Smooth muscle cell (in vitro differentiated cells): ENCODE results near the gene NUP188. TPM values are rescaled to one million over a fixed set of nuclear protein-coding genes. Genes with fewer than 3 reads are reported as not detected.

Experiments
- DNase-seq: peaks from one replicate; lab custom pipeline; 2025; ENCODE audit not compliant: unreplicated experiment; lab: John Stamatoyannopoulos, UW
- H2AFZ ChIP-seq: fragments of 200-600 bp; sonication (generic); 2 replicates; pipeline ENCODE4 v1.6.0; 2016; ENCODE audit warnings: antibody characterized with exemption, low read depth, mild to moderate bottlenecking
- H3F3A ChIP-seq: fragments of 200-600 bp; sonication (generic); 2 replicates; pipeline ENCODE4 v1.6.0; 2017; ENCODE audit warnings: antibody characterized with exemption, low read depth
- H3K27ac ChIP-seq: fragments of 200-600 bp; sonication (generic); 2 replicates; pipeline ENCODE4 v1.5.1; 2016; ENCODE audit warnings: low read depth, mild to moderate bottlenecking
- H3K27me3 ChIP-seq: fragments of 200-600 bp; sonication (generic); 2 replicates; pipeline ENCODE4 v1.6.1; 2016; ENCODE audit warnings: low read depth, mild to moderate bottlenecking
- H3K36me3 ChIP-seq: fragments of 200-600 bp; sonication (generic); 2 replicates; pipeline ENCODE4 v1.5.1; 2016; ENCODE audit warnings: low read depth
- H3K4me1 ChIP-seq: fragments of 200-600 bp; sonication (generic); 2 replicates; pipeline ENCODE4 v1.5.1; 2016; ENCODE audit warnings: low read depth
- H3K4me2 ChIP-seq: fragments of 200-600 bp; sonication (generic); 2 replicates; pipeline ENCODE4 v1.6.0; 2016; ENCODE audit warnings: mild to moderate bottlenecking
- H3K4me3 ChIP-seq: fragments of 200-600 bp; sonication (generic); 2 replicates; pipeline ENCODE4 v1.5.1; 2016; ENCODE audit warnings: mild to moderate bottlenecking
- H3K79me2 ChIP-seq: fragments of 200-600 bp; sonication (generic); 2 replicates; pipeline ENCODE4 v1.6.0; 2016; ENCODE audit warnings: low read depth, mild to moderate bottlenecking
- H3K9ac ChIP-seq: fragments of 200-600 bp; sonication (generic); 2 replicates; pipeline ENCODE4 v1.6.0; 2016; ENCODE audit warnings: low read depth
- H3K9me3 ChIP-seq: fragments of 200-600 bp; sonication (generic); replicated peaks from 2 replicates; pipeline ENCODE4 v1.5.1; 2016; ENCODE audit warnings: low read depth
- H4K20me1 ChIP-seq: fragments of 200-600 bp; sonication (generic); 2 replicates; pipeline ENCODE4 v1.6.0; 2016; ENCODE audit warnings: low read depth
- WGBS: methylation state at CpG from one replicate; pipeline ENCODE4 v1.1.7; 2016; ENCODE audit warnings: low lambda C conversion rate; 5-methylcytosine and 5-hydroxymethylcytosine counted together
- polyA plus RNA-seq: library from polyadenylated mRNA; unstranded; fragments of >200 nt; fragmentation: Nextera tagmentation; extraction: Ambion mirVana; gene quantifications from 2 replicates; pipeline ENCODE4 v1.2.1, GENCODE V29; 2016
- total RNA-seq: library from RNA; depleted of rRNA; stranded (reverse); fragments of >200 nt; gene quantifications from 2 replicates; pipeline ENCODE4 v1.2.3, GENCODE V29; 2014
- TF ChIP-seq, protein P1 (sequence below): fragments of 200-600 bp; sonication (generic); IDR thresholded peaks from 2 replicates; pipeline ENCODE4 v1.5.1; 2017; ENCODE audit warnings: borderline replicate concordance, mild to moderate bottlenecking, antibody characterized with exemption; ENCODE audit not compliant: insufficient read depth, poor library complexity, severe bottlenecking

The NUP188 gene
- total and polyA plus RNA-seq, 2 experiments from 2014 or later: 31.9 to 45.8 TPM

DNA sequence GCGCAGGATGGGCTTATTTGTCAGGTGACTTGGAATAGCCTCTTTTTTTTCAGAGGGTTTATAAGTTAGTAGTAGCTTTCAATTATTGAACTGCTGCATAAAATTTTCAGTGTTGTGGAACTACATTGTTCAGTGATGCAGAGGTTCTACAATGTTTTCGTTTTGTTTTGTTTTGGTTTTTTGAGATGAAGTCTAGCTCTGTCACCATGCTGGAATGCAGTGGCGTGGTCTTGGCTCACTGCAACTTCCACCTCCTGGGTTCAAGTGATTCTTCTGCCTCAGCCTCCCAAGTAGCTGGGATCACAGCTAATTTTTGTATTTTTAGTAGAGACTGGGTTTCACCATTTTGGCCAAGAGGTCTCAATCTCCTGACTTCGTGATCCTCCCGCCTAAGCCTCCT lies 22.0 kb downstream of the NUP188 start:
- Histone ChIP-seq H3K27me3 (no peaks in the 10 kb centered on the region), H3K27ac (no peak overlapping the region), H3K36me3 (peaks cover 16% of the 10 kb centered on the region), H3K79me2 (no peaks in the 10 kb centered on the region), H3K4me2 (no peak overlapping the region), H3K4me3 (no peak overlapping the region), H3K9me3 (no peaks in the 10 kb centered on the region), H3K9ac (no peak overlapping the region), H3F3A (no peaks in the 10 kb centered on the region), H2AFZ (no peak overlapping the region), H3K4me1 (no peaks in the 10 kb centered on the region), H4K20me1 (no peaks in the 10 kb centered on the region)
- WGBS: 97% methylated on average over 5 of the region's 5 CpGs
- TF ChIP-seq, protein P1, sequence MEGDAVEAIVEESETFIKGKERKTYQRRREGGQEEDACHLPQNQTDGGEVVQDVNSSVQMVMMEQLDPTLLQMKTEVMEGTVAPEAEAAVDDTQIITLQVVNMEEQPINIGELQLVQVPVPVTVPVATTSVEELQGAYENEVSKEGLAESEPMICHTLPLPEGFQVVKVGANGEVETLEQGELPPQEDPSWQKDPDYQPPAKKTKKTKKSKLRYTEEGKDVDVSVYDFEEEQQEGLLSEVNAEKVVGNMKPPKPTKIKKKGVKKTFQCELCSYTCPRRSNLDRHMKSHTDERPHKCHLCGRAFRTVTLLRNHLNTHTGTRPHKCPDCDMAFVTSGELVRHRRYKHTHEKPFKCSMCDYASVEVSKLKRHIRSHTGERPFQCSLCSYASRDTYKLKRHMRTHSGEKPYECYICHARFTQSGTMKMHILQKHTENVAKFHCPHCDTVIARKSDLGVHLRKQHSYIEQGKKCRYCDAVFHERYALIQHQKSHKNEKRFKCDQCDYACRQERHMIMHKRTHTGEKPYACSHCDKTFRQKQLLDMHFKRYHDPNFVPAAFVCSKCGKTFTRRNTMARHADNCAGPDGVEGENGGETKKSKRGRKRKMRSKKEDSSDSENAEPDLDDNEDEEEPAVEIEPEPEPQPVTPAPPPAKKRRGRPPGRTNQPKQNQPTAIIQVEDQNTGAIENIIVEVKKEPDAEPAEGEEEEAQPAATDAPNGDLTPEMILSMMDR: no peak
- DNase-seq: no peak

GRCh38 chr9:128972956-128973355 lies 25.5 kb downstream of the NUP188 start:
- DNase-seq: no peak
- Histone ChIP-seq H3K36me3 (peaks cover 22% of the 10 kb centered on the region), H3K27me3 (no peaks in the 10 kb centered on the region), H3K79me2 (no peaks in the 10 kb centered on the region), H3K4me2 (no peak overlapping the region), H3K4me3 (no peak overlapping the region), H2AFZ (no peak overlapping the region), H3F3A (no peaks in the 10 kb centered on the region), H3K9ac (no peak overlapping the region), H3K4me1 (no peaks in the 10 kb centered on the region), H3K9me3 (no peaks in the 10 kb centered on the region), H4K20me1 (no peaks in the 10 kb centered on the region), H3K27ac (no peak overlapping the region)
- 81% methylated on average over 4 of the region's 4 CpGs for WGBS
- TF ChIP-seq, protein P1: no peak

- 96% methylated on average over 3 of the region's 3 CpGs for WGBS
- no peak for DNase-seq
- no peaks in the 10 kb centered on the region for H3K27me3 ChIP-seq
- no peak overlapping the region for H3K9ac ChIP-seq
- no peak overlapping the region for H3K4me2 ChIP-seq
- H4K20me1 ChIP-seq: no peaks in the 10 kb centered on the region
- peaks cover 37% of the 10 kb centered on the region for H3K36me3 ChIP-seq
- no peaks in the 10 kb centered on the region for H3K9me3 ChIP-seq
- H3K4me3 ChIP-seq: no peak overlapping the region
- no peak overlapping the region for H3K27ac ChIP-seq
- no peaks in the 10 kb centered on the region for H3K79me2 ChIP-seq
- no peaks in the 10 kb centered on the region for H3K4me1 ChIP-seq
- H2AFZ ChIP-seq: no peak overlapping the region
- no peaks in the 10 kb centered on the region for H3F3A ChIP-seq
- TF ChIP-seq, protein P1: no peak
Observed at GRCh38 chr9:128979111-128979510, 31.6 kb downstream of the NUP188 start.

- H3K27me3 ChIP-seq: no peaks in the 10 kb centered on the region
- no peak overlapping the region for H3K4me2 ChIP-seq
- no peaks in the 10 kb centered on the region for H3K9me3 ChIP-seq
- TF ChIP-seq, protein P1: no peak
- no peak overlapping the region for H2AFZ ChIP-seq
- no peaks in the 10 kb centered on the region for H3F3A ChIP-seq
- no peaks in the 10 kb centered on the region for H4K20me1 ChIP-seq
- H3K79me2 ChIP-seq: no peaks in the 10 kb centered on the region
- WGBS: over 99% methylated on average over 8 of the region's 8 CpGs
- H3K4me1 ChIP-seq: no peaks in the 10 kb centered on the region
- peaks cover 38% of the 10 kb centered on the region for H3K36me3 ChIP-seq
- no peak overlapping the region for H3K9ac ChIP-seq
- H3K4me3 ChIP-seq: no peak overlapping the region
- no peak overlapping the region for H3K27ac ChIP-seq
- no peak for DNase-seq
Observed at GRCh38 chr9:128983536-128983935, 36.0 kb downstream of the NUP188 start.
